Midbrain (tissue), 1 donor: Measurements from ENCODE around the gene GTPBP4.

Source experiments
- DNase-seq: peaks from one replicate; lab custom pipeline; 2025; lab: John Stamatoyannopoulos, UW

Gene GTPBP4

DNA sequence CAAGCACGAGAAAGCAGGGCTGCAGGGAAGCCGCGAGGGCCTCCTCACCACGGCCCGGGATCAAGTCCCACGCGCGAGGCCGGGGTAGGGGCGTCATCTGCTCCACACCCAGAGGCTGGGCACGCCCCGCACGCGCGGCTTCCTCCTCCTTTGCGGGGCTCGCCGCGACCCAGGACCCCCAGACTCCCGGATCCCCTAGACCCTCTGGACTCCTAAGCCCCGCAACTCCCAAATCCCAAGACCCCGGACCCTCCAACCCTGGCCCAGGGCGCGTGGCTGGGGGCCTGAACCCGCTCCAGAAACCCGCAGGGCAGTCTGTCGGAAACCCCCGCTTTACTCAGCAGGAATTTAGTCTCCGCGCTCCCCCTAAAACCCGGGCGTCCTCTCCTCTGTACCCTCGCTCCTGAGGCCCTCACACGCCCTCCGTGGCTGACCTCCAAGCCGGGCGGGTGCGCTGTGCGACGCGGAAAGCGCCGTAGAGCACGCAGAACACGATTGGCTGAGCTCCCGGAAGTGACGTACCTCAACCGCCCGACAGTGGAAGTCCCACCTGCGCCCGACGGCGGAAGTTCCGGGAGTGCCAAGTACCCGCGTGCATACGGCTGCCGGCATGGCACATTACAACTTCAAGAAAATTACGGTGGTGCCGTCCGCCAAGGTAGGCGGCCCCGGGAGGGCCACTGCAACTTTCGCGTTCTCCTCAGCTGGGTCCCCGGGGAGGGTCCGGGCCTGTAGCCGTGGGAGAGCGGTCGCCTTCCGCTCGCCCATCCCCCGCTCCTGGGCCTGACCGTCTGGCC, at the start of gene GTPBP4:
Gene GTPBP4, plus strand, starts transcription at position 565 of the 797 bp plus-strand sequence. Its CDS starts 46 bp downstream, at position 611.
- DNase-seq: peak; percentile 98

- DNase-seq: no peak
Measured at GRCh38 chr10:938941-939678, 49.1 kb upstream of the GTPBP4 start.

- DNase-seq: no peak
Measured at GRCh38 chr10:943334-944033, 44.8 kb upstream of the GTPBP4 start.

- no peak for DNase-seq
Measured at GRCh38 chr10:944034-944831, 44.0 kb upstream of the GTPBP4 start.

GRCh38 chr10:945778-946177, 42.5 kb upstream of the GTPBP4 start:
- no peak for DNase-seq

GRCh38 chr10:947051-947450, 41.2 kb upstream of the GTPBP4 start:
- DNase-seq: no peak

GRCh38 chr10:947881-948280, 40.4 kb upstream of the GTPBP4 start:
- DNase-seq: no peak

DNA sequence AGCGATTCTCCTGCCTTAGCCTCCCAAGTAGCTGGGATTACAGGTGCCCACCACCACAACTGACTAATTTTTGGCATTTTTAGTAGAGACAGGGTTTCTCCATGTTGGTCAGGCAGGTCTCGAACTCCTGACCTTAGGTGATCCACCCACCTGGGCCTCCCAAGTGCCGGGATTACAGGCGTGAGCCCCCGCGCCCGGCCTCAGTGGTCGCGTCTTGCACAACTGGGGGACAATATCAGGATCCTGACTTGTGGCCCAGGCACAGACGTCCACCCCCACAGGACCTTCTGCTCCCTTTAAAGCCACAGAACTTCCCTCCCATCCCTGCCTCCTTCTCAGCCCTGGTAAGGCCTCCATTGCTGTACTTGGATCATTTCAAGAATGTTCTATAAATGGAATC, 39.9 kb upstream of the GTPBP4 start:
- DNase-seq: no peak

GRCh38 chr10:949446-949845, 38.8 kb upstream of the GTPBP4 start:
- no peak for DNase-seq

DNA sequence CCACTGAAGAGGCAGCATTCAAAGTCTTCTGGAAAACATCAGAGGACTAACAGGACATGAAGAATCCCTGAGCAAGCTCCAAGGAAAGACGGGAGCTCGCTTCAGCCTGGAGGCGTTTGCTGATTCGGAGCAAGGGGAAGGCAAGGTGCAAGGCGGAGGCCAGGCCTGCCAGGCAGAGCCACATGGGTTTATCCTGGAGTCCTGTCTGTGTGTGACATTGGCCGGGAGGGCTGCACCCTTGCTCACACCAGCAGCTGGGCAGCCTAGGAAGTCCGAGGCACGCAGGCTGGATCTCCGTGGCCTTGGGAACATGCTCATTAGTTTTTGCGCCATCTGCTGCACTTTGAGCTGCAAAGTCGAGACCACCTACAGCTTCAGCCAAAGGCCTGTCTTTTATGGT, 34.4 kb upstream of the GTPBP4 start:
- DNase-seq: no peak

- DNase-seq: no peak
Measured at GRCh38 chr10:954396-954795, 33.8 kb upstream of the GTPBP4 start.

GRCh38 chr10:955127-955819, 33.0 kb upstream of the GTPBP4 start:
- no peak for DNase-seq

- no peak for DNase-seq
Measured at GRCh38 chr10:955820-956217, 32.4 kb upstream of the GTPBP4 start.

DNA sequence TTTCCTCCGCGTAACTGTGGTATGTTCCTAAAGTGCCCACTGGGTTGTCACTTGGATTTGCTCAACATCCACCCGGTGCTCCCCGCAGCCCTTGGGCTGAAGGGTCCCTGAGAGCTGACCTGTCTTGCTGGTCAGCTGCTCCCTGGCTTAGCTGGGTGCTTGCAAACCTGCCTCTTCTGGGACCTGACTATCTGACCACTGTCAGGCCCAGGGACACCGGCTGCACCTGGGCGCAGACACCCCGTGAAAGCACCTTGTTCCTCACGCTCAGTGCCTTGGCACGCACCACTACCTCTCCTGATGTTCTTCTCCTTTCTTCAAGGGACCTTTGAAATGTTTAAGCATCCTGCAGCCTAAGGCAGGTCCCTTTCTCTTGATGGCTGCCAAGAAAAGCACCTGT, 30.1 kb upstream of the GTPBP4 start:
- no peak for DNase-seq

- no peak for DNase-seq
Measured at GRCh38 chr10:958856-959255, 29.4 kb upstream of the GTPBP4 start.

GRCh38 chr10:962342-962741, 25.9 kb upstream of the GTPBP4 start:
- no peak for DNase-seq

- DNase-seq: no peak
Measured at GRCh38 chr10:963186-963585, 25.0 kb upstream of the GTPBP4 start.

- DNase-seq: no peak
Measured at GRCh38 chr10:963655-964054, 24.6 kb upstream of the GTPBP4 start.

DNA sequence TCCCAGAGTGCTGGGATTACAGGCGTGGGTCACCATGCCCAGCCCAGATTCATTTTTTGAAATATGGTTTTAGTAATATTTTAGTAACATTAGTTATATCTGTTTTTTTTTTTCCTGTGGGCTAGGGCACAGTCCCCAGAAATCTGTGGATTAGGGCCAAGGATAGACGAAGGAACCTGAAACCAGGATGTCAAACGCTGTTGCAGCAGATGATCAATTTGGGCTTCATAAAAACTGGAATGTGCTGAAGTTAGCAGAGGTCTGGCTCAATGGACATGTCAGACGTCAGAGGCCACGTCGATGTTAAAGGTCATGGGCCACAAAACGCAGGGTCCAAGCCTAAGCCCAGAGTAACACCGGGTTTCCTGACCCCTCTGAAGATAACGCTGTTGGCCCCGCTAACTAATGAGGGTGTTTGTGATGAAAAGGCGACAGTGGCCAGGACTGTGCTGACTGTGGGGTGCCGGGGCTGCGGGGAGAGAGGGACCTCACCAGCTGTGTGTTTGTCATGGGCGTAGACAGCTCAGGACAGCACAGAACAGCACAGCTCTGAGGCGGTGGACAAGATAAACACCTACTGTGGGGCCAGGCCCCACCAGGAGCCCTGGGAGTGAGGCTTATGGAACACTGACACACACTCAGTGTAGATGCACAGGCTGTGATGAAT, 23.8 kb upstream of the GTPBP4 start:
- DNase-seq: no peak

- no peak for DNase-seq
Measured at GRCh38 chr10:964988-965417, 23.2 kb upstream of the GTPBP4 start.
